ENCODE data around the gene NEURL1.
"Not testable (repeated sequence)": the region's sequence is repeated elsewhere in the genome, so short reads cannot be mapped to it uniquely, and the experiment has no call there.

NEURL1 gene

GRCh38 chr10:103514244-103514643 lies 20.7 kb downstream of the NEURL1 start:
- DNase-seq (ENCODE audit: low read depth in 2 of 2) = no peak

- no peak for DNase-seq (ENCODE audit: low read depth in 2 of 2)
These were observed 24.0 kb downstream of the NEURL1 start for GRCh38 chr10:103517234-103518085.

GRCh38 chr10:103519798-103520197 lies 26.3 kb downstream of the NEURL1 start:
- DNase-seq (ENCODE audit: low read depth in 2 of 2) = no peak

GRCh38 chr10:103522006-103522405 lies 28.5 kb downstream of the NEURL1 start:
- DNase-seq (ENCODE audit: low read depth in 2 of 2) = not testable (repeated sequence)

- DNase-seq (ENCODE audit: low read depth in 2 of 2) = no peak
These were observed 30.2 kb downstream of the NEURL1 start for GRCh38 chr10:103523683-103524082.

- DNase-seq (ENCODE audit: low read depth in 2 of 2) = no peak
These were observed 32.4 kb downstream of the NEURL1 start for GRCh38 chr10:103525901-103526300.

GRCh38 chr10:103527476-103527875 lies 34.0 kb downstream of the NEURL1 start:
- not testable (repeated sequence) for DNase-seq (ENCODE audit: low read depth in 2 of 2)

- DNase-seq (ENCODE audit: low read depth in 2 of 2) = no peak
These were observed 35.0 kb downstream of the NEURL1 start for GRCh38 chr10:103528549-103528948.

GRCh38 chr10:103529539-103529938 lies 36.0 kb downstream of the NEURL1 start:
- no peak for DNase-seq (ENCODE audit: low read depth in 2 of 2)

- DNase-seq (ENCODE audit: low read depth in 2 of 2) = no peak
These were observed 40.3 kb downstream of the NEURL1 start for GRCh38 chr10:103533827-103534226.

- no peak for DNase-seq (ENCODE audit: low read depth in 2 of 2)
These were observed 41.4 kb downstream of the NEURL1 start for GRCh38 chr10:103534621-103535498.

GRCh38 chr10:103535595-103535994 lies 42.1 kb downstream of the NEURL1 start:
- no peak for DNase-seq (ENCODE audit: low read depth in 2 of 2)

- DNase-seq (ENCODE audit: low read depth in 2 of 2) = no peak
These were observed 46.2 kb downstream of the NEURL1 start for GRCh38 chr10:103539751-103540150.

- no peak for DNase-seq (ENCODE audit: low read depth in 2 of 2)
These were observed 47.2 kb downstream of the NEURL1 start for GRCh38 chr10:103540722-103541121.

- no peak for DNase-seq (ENCODE audit: low read depth in 2 of 2)
These were observed 48.1 kb downstream of the NEURL1 start for GRCh38 chr10:103541616-103542015.

GRCh38 chr10:103542764-103543616 lies 49.5 kb downstream of the NEURL1 start:
- DNase-seq (ENCODE audit: low read depth in 2 of 2) = no peak

GRCh38 chr10:103543617-103544525 lies 50.4 kb downstream of the NEURL1 start:
- DNase-seq (ENCODE audit: low read depth in 2 of 2) = no peak

- no peak for DNase-seq (ENCODE audit: low read depth in 2 of 2)
These were observed 51.3 kb downstream of the NEURL1 start for GRCh38 chr10:103544657-103545310.

GRCh38 chr10:103545366-103545765 lies 51.9 kb downstream of the NEURL1 start:
- no peak for DNase-seq (ENCODE audit: low read depth in 2 of 2)

- no peak for DNase-seq (ENCODE audit: low read depth in 2 of 2)
These were observed 52.3 kb downstream of the NEURL1 start for GRCh38 chr10:103545771-103546281.
